Loucy (cell line): ENCODE measurements around the gene PRDM12.

Experiments
- EZH2phosphoT487 ChIP-seq: fragments of 200-600 bp; IDR thresholded peaks from 2 replicates; pipeline ENCODE4 v1.6.1; 2018; ENCODE audit warnings: antibody characterized with exemption, mild to moderate bottlenecking, moderate library complexity, borderline replicate concordance
- TF ChIP-seq, protein P1 (sequence below): fragments of 200-600 bp; sonication (generic); conservative IDR thresholded peaks from 2 replicates; pipeline ENCODE4 v1.5.1; 2014; ENCODE audit warnings: mild to moderate bottlenecking, antibody characterized with exemption, low read length

DNA sequence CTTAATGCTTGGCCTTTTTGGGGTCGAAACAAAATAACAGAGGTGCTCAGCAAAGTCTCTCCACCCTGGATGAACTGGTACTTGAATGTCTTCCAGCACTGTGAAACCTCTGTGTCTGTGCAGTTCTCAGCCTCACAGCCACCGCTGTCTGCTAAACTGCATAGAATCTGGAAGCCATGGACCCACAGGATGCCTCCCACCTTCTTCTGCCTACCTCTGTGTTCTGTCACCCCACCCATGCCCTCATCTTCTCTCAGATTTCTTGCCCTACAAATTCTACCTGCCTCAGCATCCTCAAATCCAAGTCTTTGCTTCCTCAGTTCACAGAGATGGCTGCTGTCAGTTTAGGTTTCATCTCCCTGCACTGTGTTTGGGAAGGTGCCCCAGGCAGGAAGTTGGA, 64.8 kb downstream of the PRDM12 start:
- TF ChIP-seq, protein P1, sequence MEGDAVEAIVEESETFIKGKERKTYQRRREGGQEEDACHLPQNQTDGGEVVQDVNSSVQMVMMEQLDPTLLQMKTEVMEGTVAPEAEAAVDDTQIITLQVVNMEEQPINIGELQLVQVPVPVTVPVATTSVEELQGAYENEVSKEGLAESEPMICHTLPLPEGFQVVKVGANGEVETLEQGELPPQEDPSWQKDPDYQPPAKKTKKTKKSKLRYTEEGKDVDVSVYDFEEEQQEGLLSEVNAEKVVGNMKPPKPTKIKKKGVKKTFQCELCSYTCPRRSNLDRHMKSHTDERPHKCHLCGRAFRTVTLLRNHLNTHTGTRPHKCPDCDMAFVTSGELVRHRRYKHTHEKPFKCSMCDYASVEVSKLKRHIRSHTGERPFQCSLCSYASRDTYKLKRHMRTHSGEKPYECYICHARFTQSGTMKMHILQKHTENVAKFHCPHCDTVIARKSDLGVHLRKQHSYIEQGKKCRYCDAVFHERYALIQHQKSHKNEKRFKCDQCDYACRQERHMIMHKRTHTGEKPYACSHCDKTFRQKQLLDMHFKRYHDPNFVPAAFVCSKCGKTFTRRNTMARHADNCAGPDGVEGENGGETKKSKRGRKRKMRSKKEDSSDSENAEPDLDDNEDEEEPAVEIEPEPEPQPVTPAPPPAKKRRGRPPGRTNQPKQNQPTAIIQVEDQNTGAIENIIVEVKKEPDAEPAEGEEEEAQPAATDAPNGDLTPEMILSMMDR: no peak
- no peak for TF ChIP-seq EZH2phosphoT487
